UCSD-AML1 (cell line): ENCODE data around the gene EFCC1.
"Not testable (repeated sequence)": the region's sequence is repeated elsewhere in the genome, so short reads cannot be mapped to it uniquely, and the experiment has no call there.

Source experiments
- DNase-seq: peaks from one replicate; lab custom pipeline; 2025; ENCODE audit not compliant: unreplicated experiment; lab: John Stamatoyannopoulos, UW

EFCC1 gene

GRCh38 chr3:129051871-129052340 is 50.8 kb downstream of the EFCC1 start:
- DNase-seq, result no peak

GRCh38 chr3:129052675-129053074 is 51.6 kb downstream of the EFCC1 start:
- DNase-seq, result no peak

DNA sequence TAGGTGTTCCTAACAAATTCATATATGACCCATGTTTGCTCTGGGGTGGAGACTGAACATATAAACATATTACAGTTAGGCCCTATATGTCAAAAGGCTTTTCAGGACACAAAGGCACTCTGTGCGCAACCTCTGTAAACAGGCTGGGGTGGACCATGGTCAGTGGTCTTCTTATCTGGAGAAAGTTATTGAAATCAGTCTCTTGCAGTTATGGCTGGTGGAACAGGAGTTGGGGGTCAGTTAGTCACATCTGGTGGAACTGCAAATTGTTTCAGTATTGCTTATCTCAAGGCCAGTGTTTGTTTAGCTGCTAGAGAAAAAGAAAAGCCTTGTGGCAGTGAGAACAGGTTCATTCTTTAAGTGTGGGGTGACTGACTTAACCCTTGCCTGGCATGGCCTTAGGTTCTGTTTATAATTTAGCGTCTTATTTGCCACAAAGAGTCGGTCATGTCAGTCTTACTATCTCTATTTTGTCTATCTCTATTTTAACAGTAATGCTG is 53.6 kb downstream of the EFCC1 start:
- no peak for DNase-seq

DNA sequence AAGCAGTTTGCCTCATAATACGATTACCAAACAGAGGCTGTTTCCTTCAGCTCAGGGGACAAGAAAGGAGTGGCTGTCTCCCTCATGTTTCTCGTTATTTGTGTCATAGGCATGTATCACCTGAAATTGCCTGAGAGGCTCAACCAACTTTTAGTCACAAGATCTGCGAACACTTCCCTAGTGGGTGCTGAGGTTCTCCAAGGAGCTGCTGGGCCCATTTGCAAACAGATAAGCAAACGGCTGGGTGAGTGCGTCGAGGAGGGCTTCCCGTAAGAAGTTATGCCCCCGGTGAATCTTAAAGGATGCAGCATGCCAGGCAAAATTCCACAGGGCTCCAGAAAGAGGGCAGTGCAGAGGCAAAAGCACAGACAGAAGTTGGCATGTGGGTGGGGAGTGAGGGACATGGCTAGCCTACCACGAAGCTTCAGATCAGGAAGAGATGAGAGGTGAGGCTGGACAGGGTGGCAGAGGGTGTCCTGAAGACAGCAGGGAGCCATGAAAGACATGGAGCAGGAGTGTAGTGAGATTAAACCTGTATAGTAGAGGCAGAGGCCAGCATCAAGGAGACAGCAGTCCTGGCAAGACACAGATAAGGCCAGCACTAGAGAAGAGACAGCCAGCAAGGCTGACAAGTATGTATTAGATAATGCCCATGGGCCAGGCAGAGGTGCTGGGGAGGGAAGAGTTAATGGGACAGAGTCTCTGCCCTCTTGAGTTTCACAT is 55.5 kb downstream of the EFCC1 start:
- DNase-seq, result peak; percentile 39

- no peak for DNase-seq
Observed at GRCh38 chr3:129057249-129057648, 56.1 kb downstream of the EFCC1 start.

- no peak for DNase-seq
Observed at GRCh38 chr3:129058441-129059200, 57.5 kb downstream of the EFCC1 start.

GRCh38 chr3:129059311-129059958 is 58.3 kb downstream of the EFCC1 start:
- no peak for DNase-seq

- peak; percentile 82 for DNase-seq
Observed at GRCh38 chr3:129060276-129061022, 59.3 kb downstream of the EFCC1 start, which contains the start of gene GP9. GP9 (plus strand) TSS chr3:129060779; CDS start chr3:129061740, 961 bp downstream.

- no peak for DNase-seq
Observed at GRCh38 chr3:129061023-129061887, 60.2 kb downstream of the EFCC1 start.

DNA sequence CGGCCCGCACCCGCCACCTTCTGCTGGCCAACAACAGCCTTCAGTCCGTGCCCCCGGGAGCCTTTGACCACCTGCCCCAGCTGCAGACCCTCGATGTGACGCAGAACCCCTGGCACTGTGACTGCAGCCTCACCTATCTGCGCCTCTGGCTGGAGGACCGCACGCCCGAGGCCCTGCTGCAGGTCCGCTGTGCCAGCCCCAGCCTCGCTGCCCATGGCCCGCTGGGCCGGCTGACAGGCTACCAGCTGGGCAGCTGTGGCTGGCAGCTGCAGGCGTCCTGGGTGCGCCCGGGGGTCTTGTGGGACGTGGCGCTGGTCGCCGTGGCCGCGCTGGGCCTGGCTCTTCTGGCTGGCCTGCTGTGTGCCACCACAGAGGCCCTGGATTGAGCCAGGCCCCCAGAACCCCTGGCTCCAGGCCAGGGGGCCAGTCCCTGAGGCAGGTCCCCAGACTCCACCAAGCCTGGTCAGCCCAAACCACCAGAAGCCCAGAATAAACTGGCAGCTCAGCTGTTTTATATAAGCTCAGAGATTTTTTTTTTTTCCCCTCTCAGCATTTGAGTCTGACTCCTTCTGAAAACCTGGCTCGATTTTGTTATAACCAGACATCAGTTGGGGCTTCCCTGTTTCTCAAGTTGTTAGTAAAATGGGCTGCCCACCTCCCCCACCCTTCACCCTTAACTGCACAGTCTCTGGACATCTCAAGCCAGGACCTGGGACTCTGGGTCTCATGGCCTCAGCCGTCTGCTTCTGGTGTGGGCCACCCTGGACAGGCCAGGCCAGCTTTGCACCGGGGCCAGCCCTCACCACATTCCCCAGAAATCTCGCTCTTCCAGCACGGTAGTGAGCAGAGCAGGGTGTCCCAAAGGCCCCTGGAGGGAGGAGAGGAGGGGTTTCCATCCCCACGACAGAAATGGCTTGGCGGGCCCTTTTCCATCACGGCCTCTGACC is 61.1 kb downstream of the EFCC1 start:
- no peak for DNase-seq

- no peak for DNase-seq
Observed at GRCh38 chr3:129063091-129063640, 62.1 kb downstream of the EFCC1 start.

GRCh38 chr3:129063841-129064482 is 62.9 kb downstream of the EFCC1 start:
- no peak for DNase-seq

- no peak for DNase-seq
Observed at GRCh38 chr3:129065016-129065719, 64.1 kb downstream of the EFCC1 start.

DNA sequence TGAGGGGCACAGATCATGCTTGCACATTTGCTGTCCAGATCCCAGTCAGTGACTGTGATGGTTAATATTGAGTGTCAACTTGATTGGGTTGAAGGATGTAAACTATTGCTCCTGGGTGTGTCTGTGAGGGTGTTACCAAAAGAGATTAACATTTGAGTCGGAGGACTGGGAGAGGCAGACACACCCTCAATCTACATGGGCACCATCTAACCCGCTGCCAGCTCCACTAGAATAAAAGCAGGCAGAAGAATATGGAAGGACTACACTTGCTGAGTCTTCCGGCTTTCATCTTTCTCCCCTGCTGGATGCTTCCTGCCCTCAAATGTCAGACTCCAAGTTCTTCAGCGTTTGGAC is 64.6 kb downstream of the EFCC1 start:
- DNase-seq, result no peak

DNA sequence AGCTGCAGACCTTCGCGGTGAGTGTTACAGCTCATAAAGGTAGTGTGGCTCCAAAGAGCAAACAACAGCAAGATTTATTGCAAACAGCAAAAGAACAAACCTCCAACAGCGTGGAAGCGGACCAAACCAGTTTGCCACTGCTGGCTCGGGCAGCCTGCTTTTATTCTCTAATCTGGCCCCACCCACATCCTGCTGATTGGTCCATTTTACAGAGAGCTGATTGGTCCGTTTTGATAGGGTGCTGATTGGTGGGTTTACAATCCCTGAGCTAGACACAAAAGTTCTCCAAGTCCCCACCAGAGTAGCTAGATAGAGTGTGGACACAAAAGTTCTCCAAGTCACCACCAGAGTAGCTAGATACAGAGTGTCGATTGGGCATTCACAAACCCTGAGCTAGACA is 66.6 kb downstream of the EFCC1 start:
- DNase-seq, result not testable (repeated sequence)

GRCh38 chr3:129068291-129068886 is 67.3 kb downstream of the EFCC1 start:
- no peak for DNase-seq
